IMR-90 (cell line): Measurements from ENCODE around the gene PTGR1. TPM values are rescaled to one million over a fixed set of nuclear protein-coding genes. Genes with fewer than 3 reads are reported as not detected.

ENCODE experiments used
- ATAC-seq: fragments of 200-7000 bp; cut with Tn5 transposase; 2 replicates; pipeline ENCODE4 v1.9.1; 2020; ENCODE audit warnings: low read depth, mild to moderate bottlenecking, moderate library complexity
- BruUV-seq: library from RNA; stranded (reverse); fragments of 400-500 nt; replicated peaks from 2 replicates; lab custom pipeline; 2021; lab: Mats Ljungman, UMichigan
- CTCF ChIA-PET: fragments of 300-600 bp; formaldehyde crosslinking; extraction: SDS; loops from one replicate; lab custom pipeline; 2021; ENCODE audit warnings: antibody characterized with exemption; lab: Yijun Ruan, JAX
- POLR2A ChIA-PET: fragments of 300-600 bp; sonication (Branson Sonifier 250); formaldehyde crosslinking; loops from one replicate; lab custom pipeline; 2022; ENCODE audit warnings: antibody characterized with exemption; ENCODE audit not compliant: unreplicated experiment; lab: Charles Lee
- DNase-seq: peaks from one replicate; pipeline ENCODE4 v3.0.0; 2013
- H2AFZ ChIP-seq: replicated peaks from 2 replicates; pipeline ENCODE3; 2013; ENCODE audit warnings: low read length, mild to moderate bottlenecking; ENCODE audit not compliant: poor library complexity
- H2AK5ac ChIP-seq: 2 replicates; pipeline ENCODE4 v1.6.1; 2013; ENCODE audit warnings: low read depth, low read length, inconsistent platforms
- H2AK9ac ChIP-seq: replicated peaks from 2 replicates; pipeline ENCODE3; 2013; ENCODE audit warnings: mild to moderate bottlenecking, low read depth, low read length, moderate library complexity; ENCODE audit not compliant: poor library complexity
- H2BK120ac ChIP-seq: 2 replicates; pipeline ENCODE4 v1.6.1; 2013; ENCODE audit warnings: low read depth, low read length, inconsistent platforms
- H2BK15ac ChIP-seq: 3 replicates; pipeline ENCODE4 v1.6.1; 2013; ENCODE audit warnings: low read depth, low read length, inconsistent platforms
- H2BK20ac ChIP-seq: 2 replicates; pipeline ENCODE4 v1.6.1; 2013; ENCODE audit warnings: low read depth, mild to moderate bottlenecking, inconsistent platforms, low read length, moderate library complexity
- H2BK5ac ChIP-seq: 2 replicates; pipeline ENCODE4 v1.6.1; 2013; ENCODE audit warnings: mild to moderate bottlenecking, low read depth, low read length, inconsistent platforms; ENCODE audit not compliant: poor library complexity, severe bottlenecking
- H3K14ac ChIP-seq: replicated peaks from 2 replicates; pipeline ENCODE4 v1.6.1; 2013; ENCODE audit warnings: low read depth, low read length, inconsistent platforms
- H3K18ac ChIP-seq: 2 replicates; pipeline ENCODE4 v1.6.1; 2013; ENCODE audit warnings: low read depth, low read length, control low read depth
- H3K23ac ChIP-seq: 2 replicates; pipeline ENCODE4 v1.6.1; 2013; ENCODE audit warnings: low read depth, low read length, inconsistent platforms
- H3K27ac ChIP-seq: 2 replicates; pipeline ENCODE4 v1.5.1; 2013; ENCODE audit warnings: mild to moderate bottlenecking, control low read depth, low read length; ENCODE audit not compliant: insufficient read depth
- H3K27me3 ChIP-seq: 2 replicates; pipeline ENCODE4 v1.6.1; 2013; ENCODE audit warnings: low read length; ENCODE audit not compliant: control insufficient read depth, insufficient read depth
- H3K36me3 ChIP-seq: 2 replicates; pipeline ENCODE4 v1.6.1; 2013; ENCODE audit warnings: low read length, mixed read lengths; ENCODE audit not compliant: control insufficient read depth, insufficient read depth
- H3K4ac ChIP-seq: 2 replicates; pipeline ENCODE4 v1.6.1; 2013; ENCODE audit warnings: low read depth, low read length, inconsistent platforms
- H3K4me1 ChIP-seq: 2 replicates; pipeline ENCODE4 v1.6.1; 2013; ENCODE audit warnings: low read length, mixed read lengths; ENCODE audit not compliant: control insufficient read depth, insufficient read depth
- H3K4me2 ChIP-seq: 2 replicates; pipeline ENCODE4 v1.6.1; 2013; ENCODE audit warnings: low read depth, mild to moderate bottlenecking, control low read depth, low read length, moderate library complexity
- H3K4me3 ChIP-seq: 2 replicates; pipeline ENCODE4 v1.5.1; 2013; ENCODE audit warnings: low read depth, mild to moderate bottlenecking, control low read depth, low read length, moderate library complexity; ENCODE audit not compliant: insufficient read depth
- H3K56ac ChIP-seq: 2 replicates; pipeline ENCODE4 v1.6.1; 2013; ENCODE audit warnings: low read length, inconsistent platforms; ENCODE audit not compliant: insufficient read depth; ENCODE audit errors: extremely low read depth
- H3K79me1 ChIP-seq, 2 experiments: 2 replicates each; pipeline ENCODE4 v1.6.1; 2013; ENCODE audit warnings: low read length in 2 of 2, inconsistent platforms in 1 of 2, low read depth in 1 of 2
- H3K9ac ChIP-seq: 2 replicates; pipeline ENCODE4 v1.6.1; 2013; ENCODE audit warnings: low read depth, low read length, control low read depth
- H3K9me1 ChIP-seq: 2 replicates; pipeline ENCODE4 v1.6.1; 2013; ENCODE audit warnings: low read length, inconsistent platforms; ENCODE audit not compliant: insufficient read depth
- H3K9me3 ChIP-seq: 2 replicates; pipeline ENCODE4 v1.6.1; 2013; ENCODE audit warnings: low read length; ENCODE audit not compliant: control insufficient read depth, insufficient read depth
- H4K20me1 ChIP-seq: 2 replicates; pipeline ENCODE4 v1.6.1; 2013; ENCODE audit warnings: low read length, inconsistent platforms; ENCODE audit not compliant: insufficient read depth
- H4K5ac ChIP-seq: 2 replicates; pipeline ENCODE4 v1.6.1; 2013; ENCODE audit warnings: mild to moderate bottlenecking, low read depth, low read length, control low read depth
- H4K8ac ChIP-seq, 2 experiments: 2 replicates each; pipeline ENCODE4 v1.6.1; 2013; ENCODE audit warnings: low read depth in 2 of 2, low read length in 2 of 2, control low read depth in 1 of 2, inconsistent platforms in 1 of 2
- H4K91ac ChIP-seq: 2 replicates; pipeline ENCODE4 v1.6.1; 2013; ENCODE audit warnings: low read depth, low read length, inconsistent platforms; ENCODE audit not compliant: insufficient read depth
- CEBPB ChIP-seq: IDR thresholded peaks from 2 replicates; pipeline ENCODE4 v1.6.1; 2012; ENCODE audit warnings: low read depth, low read length, improper control_type of control experiment
- CHD1 ChIP-seq: IDR thresholded peaks from 2 replicates; pipeline ENCODE4 v1.6.1; 2012; ENCODE audit warnings: low read depth, low read length, improper control_type of control experiment
- ELK1 ChIP-seq: fragments of 150-350 bp; IDR thresholded peaks from 2 replicates; pipeline ENCODE4 v1.6.1; 2016; ENCODE audit warnings: low read depth, mild to moderate bottlenecking, low read length, moderate library complexity, borderline replicate concordance
- FOS ChIP-seq: fragments of 150-350 bp; IDR thresholded peaks from 2 replicates; pipeline ENCODE4 v1.6.1; 2016; ENCODE audit warnings: low read depth, low read length
- MAFK ChIP-seq: IDR thresholded peaks from 2 replicates; pipeline ENCODE4 v1.6.1; 2012; ENCODE audit warnings: low read depth, low read length, improper control_type of control experiment
- MXI1 ChIP-seq: IDR thresholded peaks from 2 replicates; pipeline ENCODE4 v1.6.1; 2012; ENCODE audit warnings: low read depth, mild to moderate bottlenecking, low read length, moderate library complexity, borderline replicate concordance
- NFE2L2 ChIP-seq: fragments of 150-350 bp; IDR thresholded peaks from 2 replicates; pipeline ENCODE4 v1.6.1; 2016; ENCODE audit warnings: low read depth, mild to moderate bottlenecking, low read length
- RAD21 ChIP-seq: IDR thresholded peaks from 2 replicates; pipeline ENCODE4 v1.6.1; 2012; ENCODE audit warnings: low read length, improper control_type of control experiment
- USF2 ChIP-seq: fragments of 150-350 bp; IDR thresholded peaks from 2 replicates; pipeline ENCODE4 v1.6.1; 2017; ENCODE audit warnings: mild to moderate bottlenecking, antibody characterized with exemption, low read length, low read depth
- WGBS, 2 experiments: methylation state at CpG; one replicate each; pipeline versions ENCODE4 v1.1.5 to v1.1.7; 2013; ENCODE audit warnings: missing lambda C conversion rate in 2 of 2; ENCODE audit not compliant: insufficient read length in 1 of 2; ENCODE audit errors: extremely low coverage in 2 of 2; 5-methylcytosine and 5-hydroxymethylcytosine counted together
- dilution Hi-C: fragments of 300-500 bp; cut with HindIII; formaldehyde crosslinking; loops from one replicate; pipeline ENCODE4 v1.14.3; 2018; ENCODE audit warnings: low sequenced_read_pairs; ENCODE audit not compliant: unreplicated experiment
- in situ Hi-C: fragments of 300-500 bp; cut with MboI; formaldehyde crosslinking; loops from 3 replicates; pipeline ENCODE4 v1.14.3; 2019; ENCODE audit warnings: low sequenced_read_pairs, inconsistent platforms, mixed read lengths
- intact Hi-C: fragments of 100-400 bp; cut with micrococcal nuclease; formaldehyde crosslinking; loops from 2 replicates; pipeline ENCODE4 v1.10.0; 2022
- polyA plus RNA-seq, 3 experiments: library from polyadenylated mRNA; depleted of rRNA; stranded (reverse); fragments of >200 nt; gene quantifications; 2 replicates each; pipeline ENCODE4 v1.2.3, GENCODE V29; 2012; ENCODE audit warnings: low replicate concordance in 1 of 3
- total RNA-seq: library from RNA; depleted of rRNA; stranded (reverse); fragments of >200 nt; gene quantifications from 2 replicates; pipeline ENCODE4 v1.2.3, GENCODE V29; 2012

PTGR1 gene
- total and polyA plus RNA-seq, 2 of the 4 experiments (the other 2 are of a cell fraction) = 45.9 to 72.7 TPM

GRCh38 chr9:111610149-111610548 lies 10.7 kb upstream of the PTGR1 start:
- Histone ChIP-seq H3K4me3 (no peak overlapping the region), H4K5ac (no peak overlapping the region), H3K56ac (no peak overlapping the region), H4K8ac (no peak overlapping the region), H3K9ac (no peak overlapping the region), H3K23ac (no peak overlapping the region), H3K36me3 (no peaks in the 10 kb centered on the region), H2AK5ac (no peak overlapping the region), H3K27me3 (peaks cover 31% of the 10 kb centered on the region), H2AFZ (no peak overlapping the region), H3K9me1 (no peaks in the 10 kb centered on the region), H2BK5ac (no peak overlapping the region), H2BK15ac (no peak overlapping the region), H4K91ac (no peak overlapping the region), H3K18ac (no peak overlapping the region), H3K79me1 (no peaks in the 10 kb centered on the region), H3K4ac (no peak overlapping the region), H2AK9ac (no peak overlapping the region), H2BK20ac (no peak overlapping the region), H3K27ac (no peak overlapping the region), H3K4me2 (no peak overlapping the region), H3K14ac (no peak overlapping the region), H3K4me1 (no peaks in the 10 kb centered on the region), H2BK120ac (no peak overlapping the region), H3K9me3 (no peaks in the 10 kb centered on the region), H4K20me1 (no peaks in the 10 kb centered on the region)
- CTCF ChIA-PET = interaction anchor here (1.1 kb wide), 1 partner anchor 12 kb away, joined by 4 read pairs; no protein-coding TSS in a partner anchor
- intact Hi-C loops = no loop called here
- POLR2A ChIA-PET = no interaction called here
- in situ Hi-C loops = no loop called here
- ATAC-seq (no peak), DNase-seq (no peak)
- BruUV-seq = no TSS peak
- TF ChIP-seq MXI1 (no peak), FOS (no peak), CEBPB (no peak), USF2 (no peak), NFE2L2 (no peak), RAD21 (no peak), CHD1 (no peak), MAFK (no peak), ELK1 (no peak)
- dilution Hi-C loops = no loop called here
- 51% methylated on average over 3 of the region's 5 CpGs; no CpG with 5 or more reads in 1 of the 2 experiments for WGBS, 2 experiments
